Epithelial cell of proximal tubule (primary cell): ENCODE measurements around the gene DEFB124. TPM values are rescaled to one million over a fixed set of nuclear protein-coding genes. Genes with fewer than 3 reads are reported as not detected.
A peak's percentile ranks its signal among the peaks of the same experiment; 100 is the strongest.
"Not testable (repeated sequence)": the region's sequence is repeated elsewhere in the genome, so short reads cannot be mapped to it uniquely, and the experiment has no call there.

Experiments
- DNase-seq: peaks from one replicate; pipeline ENCODE4 v3.0.0-alpha.2; 2011; ENCODE audit warnings: low read depth
- H3K4me3 ChIP-seq: 2 replicates; pipeline ENCODE4 v1.5.1; 2011; ENCODE audit warnings: low read depth, mild to moderate bottlenecking, low read length
- total RNA-seq: library from RNA; depleted of rRNA; stranded (reverse); fragments of >200 nt; gene quantifications from 2 replicates; pipeline ENCODE4 v1.2.3, GENCODE V29; 2015
- TF ChIP-seq, protein P1 (sequence below): conservative IDR thresholded peaks from 2 replicates; pipeline ENCODE4 v1.5.1; 2012; ENCODE audit warnings: low read depth, mild to moderate bottlenecking, low read length

DEFB124 gene, protein sequence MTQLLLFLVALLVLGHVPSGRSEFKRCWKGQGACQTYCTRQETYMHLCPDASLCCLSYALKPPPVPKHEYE
- total RNA-seq, result not detected in 2 replicates

DNA sequence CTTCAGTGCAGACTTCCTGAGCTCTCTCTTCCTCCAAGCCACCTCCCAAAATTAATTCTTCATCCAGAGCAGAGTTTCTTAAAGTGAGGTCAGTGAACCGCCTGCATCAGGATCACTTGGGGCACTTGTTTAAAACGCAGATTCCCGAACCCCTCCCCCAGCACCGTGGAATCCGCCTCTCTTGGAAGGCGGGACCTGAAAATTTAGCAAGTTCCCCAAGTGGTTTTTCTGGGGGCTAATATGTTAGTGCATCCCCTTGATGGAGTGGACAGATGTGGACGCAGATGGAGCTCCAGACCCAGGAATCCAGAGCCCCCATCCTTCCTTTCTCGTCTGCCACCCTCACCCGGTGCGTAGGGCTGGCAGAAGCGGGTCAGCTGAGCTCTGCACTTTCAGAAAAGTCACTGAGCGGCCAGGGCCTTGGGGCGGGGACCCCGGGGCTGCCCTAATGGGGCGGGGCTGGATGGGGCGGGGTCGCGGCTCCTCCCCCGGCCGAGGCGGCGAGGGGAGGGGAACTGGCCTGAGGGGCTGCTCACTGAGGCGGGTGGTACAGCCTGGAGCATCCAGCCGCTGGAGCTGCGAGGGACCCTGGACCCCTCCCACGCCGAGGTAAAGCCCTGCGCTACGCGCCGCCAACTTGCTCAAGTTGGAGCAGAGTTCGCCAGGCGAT, at the start of gene DEFB124, which contains the start of gene REM1:
DEFB124 (minus strand) TSS at position 370 of the 670 bp plus-strand sequence. CDS start 2,114 bp downstream, outside the sequence.
REM1 (plus strand) TSS at position 531 of the 670 bp plus-strand sequence. CDS start 1,158 bp downstream, outside the sequence.
- TF ChIP-seq, protein P1, sequence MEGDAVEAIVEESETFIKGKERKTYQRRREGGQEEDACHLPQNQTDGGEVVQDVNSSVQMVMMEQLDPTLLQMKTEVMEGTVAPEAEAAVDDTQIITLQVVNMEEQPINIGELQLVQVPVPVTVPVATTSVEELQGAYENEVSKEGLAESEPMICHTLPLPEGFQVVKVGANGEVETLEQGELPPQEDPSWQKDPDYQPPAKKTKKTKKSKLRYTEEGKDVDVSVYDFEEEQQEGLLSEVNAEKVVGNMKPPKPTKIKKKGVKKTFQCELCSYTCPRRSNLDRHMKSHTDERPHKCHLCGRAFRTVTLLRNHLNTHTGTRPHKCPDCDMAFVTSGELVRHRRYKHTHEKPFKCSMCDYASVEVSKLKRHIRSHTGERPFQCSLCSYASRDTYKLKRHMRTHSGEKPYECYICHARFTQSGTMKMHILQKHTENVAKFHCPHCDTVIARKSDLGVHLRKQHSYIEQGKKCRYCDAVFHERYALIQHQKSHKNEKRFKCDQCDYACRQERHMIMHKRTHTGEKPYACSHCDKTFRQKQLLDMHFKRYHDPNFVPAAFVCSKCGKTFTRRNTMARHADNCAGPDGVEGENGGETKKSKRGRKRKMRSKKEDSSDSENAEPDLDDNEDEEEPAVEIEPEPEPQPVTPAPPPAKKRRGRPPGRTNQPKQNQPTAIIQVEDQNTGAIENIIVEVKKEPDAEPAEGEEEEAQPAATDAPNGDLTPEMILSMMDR, result no peak
- no peak within 1 kb of the TSS for H3K4me3 ChIP-seq
- no peak for DNase-seq

DNA sequence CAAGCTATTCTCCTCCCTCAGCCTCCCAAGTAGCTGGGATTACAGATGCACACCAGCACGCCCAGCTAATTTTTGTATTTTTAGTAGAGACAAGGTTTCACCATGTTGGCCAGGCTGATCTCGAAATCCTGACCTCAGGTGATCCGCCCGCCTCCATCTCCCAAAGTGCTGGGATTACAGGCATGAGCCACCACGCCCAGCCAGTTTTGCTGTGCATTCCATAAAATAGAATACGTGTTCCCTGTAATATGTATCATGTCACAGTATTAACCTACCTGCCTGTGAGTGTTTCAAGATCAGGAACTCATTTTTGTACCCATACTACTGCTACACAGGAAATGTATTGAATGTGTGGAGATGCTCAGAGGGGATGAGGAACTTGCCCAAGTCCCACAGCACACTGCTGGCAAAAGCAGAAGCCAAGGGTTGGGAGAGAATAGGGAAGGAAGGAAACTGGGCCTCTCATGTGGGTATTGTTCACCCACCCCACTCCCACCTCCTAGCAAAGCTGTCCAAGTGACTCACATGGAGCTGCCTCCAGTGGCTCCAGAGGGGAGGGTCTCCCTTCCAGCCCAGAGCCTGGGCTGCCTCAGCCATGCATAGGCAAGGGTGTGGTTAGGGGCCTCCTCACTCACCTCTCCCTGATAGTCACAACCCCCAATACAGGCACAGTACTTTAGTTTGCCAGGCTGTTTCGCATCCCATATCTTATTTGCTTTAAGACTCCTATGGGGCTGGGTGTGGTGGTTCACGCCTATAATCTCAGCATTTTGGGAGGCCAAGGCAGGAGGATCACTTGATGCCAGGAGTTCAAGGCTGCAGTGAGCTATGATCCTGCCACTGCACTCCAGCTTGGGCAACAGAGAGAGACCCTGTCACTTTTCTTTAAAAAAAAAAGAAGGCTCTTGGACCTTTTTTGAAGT, 48.7 kb upstream of the DEFB124 start:
- TF ChIP-seq, protein P1, result no peak
- no peak for DNase-seq

DNA sequence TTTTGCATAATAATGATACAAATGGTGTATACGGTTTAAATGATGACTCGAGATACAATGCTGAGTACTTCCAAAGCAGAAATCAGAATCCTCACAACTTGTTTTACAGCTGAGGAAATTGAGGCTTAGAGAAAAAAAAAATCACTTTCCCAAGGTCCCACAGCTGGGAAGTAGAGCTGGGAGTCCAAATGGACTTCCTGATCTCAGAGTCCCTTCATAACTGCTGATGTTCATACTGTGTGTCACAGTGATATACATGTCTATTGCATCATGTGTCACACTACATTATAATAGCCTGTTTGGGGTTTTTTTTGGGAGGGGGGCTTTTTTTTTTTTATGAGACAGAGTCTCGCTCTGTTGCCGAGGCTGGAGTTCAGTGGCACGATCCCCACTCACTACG, 47.8 kb upstream of the DEFB124 start:
- H3K4me3 ChIP-seq, result no peak overlapping the region

More for the DNA sequence above, 48.7 kb upstream of the DEFB124 start:
- H3K4me3 ChIP-seq, result no peak overlapping the region

GRCh38 chr20:31521267-31521666, 46.3 kb upstream of the DEFB124 start:
- not testable (repeated sequence) for H3K4me3 ChIP-seq, DNase-seq

More for the DNA sequence above, 47.8 kb upstream of the DEFB124 start:
- TF ChIP-seq, protein P1, result no peak
- no peak for DNase-seq

GRCh38 chr20:31517373-31517772, 42.4 kb upstream of the DEFB124 start:
- H3K4me3 ChIP-seq, result no peak overlapping the region
- no peak for DNase-seq
- TF ChIP-seq, protein P1, result peak; percentile 56

- TF ChIP-seq, protein P1, result no peak
- DNase-seq, result no peak
- H3K4me3 ChIP-seq, result peak overlapping the region; percentile 84
Measured at GRCh38 chr20:31516651-31517050, 41.7 kb upstream of the DEFB124 start.

DNA sequence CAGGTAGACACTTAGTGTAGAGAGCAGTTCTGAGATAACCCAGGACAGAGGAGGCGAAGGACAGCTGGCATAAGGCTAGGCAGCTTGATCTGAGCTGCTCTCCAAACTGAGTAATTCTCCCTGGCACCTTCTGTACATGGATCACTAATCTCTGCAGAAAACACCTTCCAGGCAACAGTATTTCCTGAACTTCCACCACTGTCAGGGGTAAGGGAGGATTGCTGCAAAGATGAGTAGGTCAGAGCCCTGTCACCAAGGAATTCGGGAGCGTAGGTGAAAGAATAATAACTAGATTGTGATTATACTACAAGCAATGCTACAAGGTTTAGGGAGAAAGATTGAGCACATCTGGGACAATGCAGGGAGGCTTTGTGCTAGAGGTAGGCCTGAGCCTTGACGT, 41.2 kb upstream of the DEFB124 start:
- H3K4me3 ChIP-seq, result peak overlapping the region; percentile 84
- TF ChIP-seq, protein P1, result no peak
- DNase-seq, result no peak
